GM13977 (cell line): ENCODE results near the gene CAMSAP2.

ENCODE experiments used
- DNase-seq: peaks from one replicate; pipeline ENCODE4 v3.0.0; 2012; ENCODE audit warnings: low spot score
- in situ Hi-C: fragments of 300-500 bp; cut with MboI; formaldehyde crosslinking; loops from one replicate; pipeline ENCODE4 v1.12.0; 2022; ENCODE audit warnings: low sequenced_read_pairs, low pct_unique_long_range_greater_than_20kb, mixed read lengths, inconsistent platforms; ENCODE audit not compliant: unreplicated experiment
- TF ChIP-seq, protein P1 (sequence below): IDR thresholded peaks from 2 replicates; pipeline ENCODE4 v1.5.1; 2012; ENCODE audit warnings: mild to moderate bottlenecking, control low read depth; ENCODE audit not compliant: insufficient read depth; ENCODE audit errors: extremely low read depth, missing control alignments

Gene CAMSAP2

DNA sequence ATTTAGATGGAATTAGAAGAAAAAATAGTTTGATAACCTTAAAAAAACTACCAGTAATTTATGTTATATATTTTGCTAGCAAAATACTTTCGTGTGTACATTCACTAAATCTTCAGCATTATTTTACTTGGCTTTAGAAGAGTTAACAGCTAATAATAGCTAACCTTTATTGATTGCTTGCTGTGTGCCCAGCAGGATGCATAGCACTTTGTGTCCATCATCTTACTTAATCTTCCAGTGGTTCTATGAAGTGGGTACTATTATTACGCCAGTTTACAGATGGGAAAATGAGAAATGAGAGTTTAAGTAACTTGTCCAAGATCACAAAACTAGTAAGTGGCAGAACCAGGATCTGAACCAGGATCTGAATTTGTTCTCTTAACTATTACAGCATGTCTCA lies 92.4 kb downstream of the CAMSAP2 start:
- in situ Hi-C loops = no loop called here
- no peak for DNase-seq
- TF ChIP-seq, protein P1, sequence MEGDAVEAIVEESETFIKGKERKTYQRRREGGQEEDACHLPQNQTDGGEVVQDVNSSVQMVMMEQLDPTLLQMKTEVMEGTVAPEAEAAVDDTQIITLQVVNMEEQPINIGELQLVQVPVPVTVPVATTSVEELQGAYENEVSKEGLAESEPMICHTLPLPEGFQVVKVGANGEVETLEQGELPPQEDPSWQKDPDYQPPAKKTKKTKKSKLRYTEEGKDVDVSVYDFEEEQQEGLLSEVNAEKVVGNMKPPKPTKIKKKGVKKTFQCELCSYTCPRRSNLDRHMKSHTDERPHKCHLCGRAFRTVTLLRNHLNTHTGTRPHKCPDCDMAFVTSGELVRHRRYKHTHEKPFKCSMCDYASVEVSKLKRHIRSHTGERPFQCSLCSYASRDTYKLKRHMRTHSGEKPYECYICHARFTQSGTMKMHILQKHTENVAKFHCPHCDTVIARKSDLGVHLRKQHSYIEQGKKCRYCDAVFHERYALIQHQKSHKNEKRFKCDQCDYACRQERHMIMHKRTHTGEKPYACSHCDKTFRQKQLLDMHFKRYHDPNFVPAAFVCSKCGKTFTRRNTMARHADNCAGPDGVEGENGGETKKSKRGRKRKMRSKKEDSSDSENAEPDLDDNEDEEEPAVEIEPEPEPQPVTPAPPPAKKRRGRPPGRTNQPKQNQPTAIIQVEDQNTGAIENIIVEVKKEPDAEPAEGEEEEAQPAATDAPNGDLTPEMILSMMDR = no peak

DNA sequence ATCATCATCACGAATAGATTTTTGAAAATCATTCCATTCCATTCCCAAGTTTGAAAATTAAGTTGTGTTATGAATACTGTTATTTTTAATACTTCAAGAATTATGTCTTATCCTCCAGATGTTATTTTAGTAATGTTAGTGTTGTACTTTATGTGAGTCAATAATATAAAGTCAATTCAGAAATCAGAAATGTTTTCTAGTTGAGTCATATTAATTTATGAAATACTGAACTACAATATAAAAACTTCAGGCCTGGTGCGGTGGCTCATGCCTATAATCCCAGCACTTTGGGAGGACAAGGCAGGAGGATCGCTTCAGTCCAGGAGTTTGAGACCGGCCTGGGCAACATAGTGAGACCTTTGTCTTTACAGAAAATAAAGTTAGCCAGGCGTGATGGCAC lies 95.7 kb downstream of the CAMSAP2 start:
- no peak for DNase-seq
- in situ Hi-C loops = no loop called here
- TF ChIP-seq, protein P1 = no peak

DNA sequence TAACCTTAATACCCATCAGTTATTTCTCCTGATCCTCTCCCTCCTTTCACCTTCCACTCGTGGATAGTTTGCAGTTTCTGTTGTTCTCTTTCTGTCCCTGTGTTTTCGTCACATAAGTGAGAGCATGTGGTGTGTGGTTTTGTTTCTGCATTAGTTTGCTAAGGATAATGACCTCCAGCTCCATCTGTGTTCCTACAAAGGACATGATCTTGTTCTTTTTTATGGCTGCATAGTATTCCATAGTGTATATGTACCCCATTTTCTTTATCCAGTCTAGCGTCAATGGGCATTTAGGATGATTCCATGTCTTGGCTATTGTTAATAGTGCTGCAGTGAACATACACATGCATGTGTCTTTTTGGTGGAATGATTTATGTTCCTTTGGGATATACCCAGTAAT lies 97.5 kb downstream of the CAMSAP2 start:
- DNase-seq = no peak
- in situ Hi-C loops = no loop called here
- TF ChIP-seq, protein P1 = no peak

DNA sequence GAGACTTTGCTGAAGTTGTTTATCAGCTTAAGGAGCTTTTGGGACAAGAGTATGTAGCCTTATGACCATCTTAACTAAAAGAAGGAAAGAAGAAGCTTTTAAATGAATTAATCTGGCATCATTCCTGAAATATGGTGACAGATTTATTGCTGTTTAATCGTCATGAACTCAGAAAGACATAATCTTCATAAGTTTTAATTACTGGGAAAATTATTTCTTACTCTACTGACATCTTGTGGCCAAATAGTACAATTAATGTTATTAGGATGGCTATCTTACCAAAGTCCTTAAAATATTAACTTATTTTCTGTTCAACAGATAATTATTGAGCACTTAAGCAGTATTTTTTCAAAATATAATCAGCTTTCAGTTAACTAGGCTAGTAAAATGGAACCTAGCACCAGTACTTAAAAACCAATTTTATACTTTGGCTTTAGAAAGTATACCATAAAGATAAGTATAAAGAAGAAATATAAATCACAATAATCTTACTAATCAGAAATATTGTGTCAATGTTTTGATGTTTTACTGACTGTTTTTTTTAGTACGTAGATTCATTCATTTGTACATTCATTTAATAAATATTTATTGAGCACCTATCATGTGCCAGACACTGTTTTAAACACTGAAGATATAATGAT lies 99.4 kb downstream of the CAMSAP2 start:
- peak; percentile 7 for DNase-seq
- in situ Hi-C loops = no loop called here
- TF ChIP-seq, protein P1 = peak; percentile 36

DNA sequence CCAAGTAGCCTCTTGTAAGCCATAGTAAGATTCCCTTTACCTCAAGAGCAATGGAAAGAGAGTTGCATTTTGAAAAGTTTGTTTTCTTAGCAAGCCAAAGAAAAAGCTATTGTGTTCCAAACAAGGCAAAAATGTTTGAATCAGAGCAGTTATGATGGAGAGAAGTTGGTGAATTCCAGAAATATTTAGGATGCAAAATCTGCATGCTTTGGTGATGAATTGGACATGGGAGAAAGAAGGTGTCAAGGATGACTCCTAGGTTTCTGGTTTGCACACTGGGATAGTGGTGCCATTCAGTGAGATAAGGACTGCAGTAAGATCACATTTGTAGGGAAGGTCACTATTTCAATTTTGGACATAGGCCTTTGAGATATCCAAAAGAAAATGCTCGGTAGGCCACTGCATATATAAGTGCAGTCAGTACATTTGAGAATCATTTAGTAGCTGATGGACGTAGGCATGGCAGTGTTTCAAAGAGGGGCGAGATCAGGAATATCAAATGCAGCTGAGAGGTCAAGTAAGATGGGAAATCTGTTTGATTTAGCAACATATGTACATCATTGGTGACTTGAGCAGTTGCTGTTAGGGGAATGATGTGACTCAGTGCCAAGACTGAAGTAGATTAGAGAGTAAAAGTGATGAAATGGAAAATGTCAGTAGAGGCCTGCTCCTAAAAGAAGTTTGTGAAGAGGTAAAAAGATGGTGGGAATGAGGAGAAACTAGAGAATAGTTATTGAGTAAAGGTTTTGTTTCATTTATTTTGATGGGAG lies 100.2 kb downstream of the CAMSAP2 start:
- TF ChIP-seq, protein P1 = no peak
- no peak for DNase-seq
- in situ Hi-C loops = no loop called here

DNA sequence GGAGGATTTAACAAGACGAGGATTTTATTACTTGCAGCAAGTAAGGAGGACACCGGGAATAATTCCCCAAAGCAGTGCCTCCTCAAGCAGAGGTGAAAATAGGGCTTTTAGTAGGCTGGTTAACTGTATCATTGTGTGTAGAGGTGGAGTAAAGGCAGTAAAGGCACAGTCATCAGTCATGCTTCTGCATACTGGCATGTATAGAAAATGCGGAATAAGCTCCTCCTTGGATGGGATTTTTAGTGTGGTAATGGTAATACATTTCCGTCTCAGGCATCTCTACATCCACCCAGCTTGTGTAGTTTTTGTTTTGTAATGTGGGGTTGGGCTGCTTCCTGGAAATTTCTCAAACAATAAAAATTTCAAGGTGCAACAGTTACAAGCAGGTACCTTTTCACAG lies 106.7 kb downstream of the CAMSAP2 start:
- in situ Hi-C loops = no loop called here
- TF ChIP-seq, protein P1 = no peak

More for the DNA sequence above, 106.7 kb downstream of the CAMSAP2 start:
- DNase-seq = no peak
